H9 (cell line): ENCODE results near the gene AKR7A2. TPM values are rescaled to one million over a fixed set of nuclear protein-coding genes. Genes with fewer than 3 reads are reported as not detected.
"Not testable (repeated sequence)": the region's sequence is repeated elsewhere in the genome, so short reads cannot be mapped to it uniquely, and the experiment has no call there.

Experiments
- DNase-seq: peaks from one replicate; pipeline ENCODE4 v3.0.0-alpha.2; 2017
- H2AFZ ChIP-seq: one replicate; pipeline ENCODE4 v1.6.1; 2013; ENCODE audit warnings: mild to moderate bottlenecking, low read length, control low read depth, moderate library complexity
- H2AK5ac ChIP-seq: 2 replicates; pipeline ENCODE4 v1.6.1; 2013; ENCODE audit warnings: low read length, control low read depth, mixed read lengths; ENCODE audit not compliant: insufficient read length
- H2BK120ac ChIP-seq: one replicate; pipeline ENCODE4 v1.6.1; 2013; ENCODE audit warnings: low read depth, mild to moderate bottlenecking, low read length, control low read depth, inconsistent platforms; ENCODE audit not compliant: poor library complexity, severe bottlenecking
- H2BK12ac ChIP-seq: 2 replicates; pipeline ENCODE4 v1.6.1; 2013; ENCODE audit warnings: low read length, control low read depth, mixed read lengths, low read depth; ENCODE audit not compliant: insufficient read length
- H2BK15ac ChIP-seq: 2 replicates; pipeline ENCODE4 v1.6.1; 2013; ENCODE audit warnings: low read depth, low read length, control low read depth
- H2BK20ac ChIP-seq: one replicate; pipeline ENCODE4 v1.6.1; 2013; ENCODE audit warnings: low read depth, mild to moderate bottlenecking, low read length, control low read depth, inconsistent platforms; ENCODE audit not compliant: poor library complexity, severe bottlenecking
- H2BK5ac ChIP-seq: 2 replicates; pipeline ENCODE4 v1.6.1; 2013; ENCODE audit warnings: low read length, control low read depth, mixed read lengths; ENCODE audit not compliant: insufficient read length
- H3K14ac ChIP-seq: 2 replicates; pipeline ENCODE4 v1.6.1; 2013; ENCODE audit warnings: low read length, control low read depth; ENCODE audit not compliant: insufficient read depth
- H3K18ac ChIP-seq: 2 replicates; pipeline ENCODE4 v1.6.1; 2013; ENCODE audit warnings: low read depth, mild to moderate bottlenecking, mixed read lengths, low read length, control low read depth; ENCODE audit not compliant: insufficient read length
- H3K23ac ChIP-seq: 2 replicates; pipeline ENCODE4 v1.6.1; 2013; ENCODE audit warnings: low read length, control low read depth, mixed read lengths, low read depth; ENCODE audit not compliant: insufficient read length
- H3K23me2 ChIP-seq: 2 replicates; pipeline ENCODE4 v1.6.1; 2013; ENCODE audit warnings: low read depth, mild to moderate bottlenecking, mixed read lengths, low read length, control low read depth; ENCODE audit not compliant: insufficient read length, poor library complexity, severe bottlenecking
- H3K27ac ChIP-seq: 2 replicates; pipeline ENCODE4 v1.5.1; 2013; ENCODE audit warnings: low read length, control low read depth, mixed read lengths, low read depth; ENCODE audit not compliant: insufficient read length
- H3K27me3 ChIP-seq: 2 replicates; pipeline ENCODE4 v1.6.1; 2013; ENCODE audit warnings: low read length, control low read depth, inconsistent platforms; ENCODE audit not compliant: insufficient read depth
- H3K4ac ChIP-seq: 2 replicates; pipeline ENCODE4 v1.6.1; 2013; ENCODE audit warnings: low read depth, mild to moderate bottlenecking, control low read depth, inconsistent platforms, low read length, moderate library complexity
- H3K4me1 ChIP-seq: 2 replicates; pipeline ENCODE4 v1.6.1; 2013; ENCODE audit warnings: low read length, control low read depth, inconsistent platforms; ENCODE audit not compliant: insufficient read depth
- H3K4me2 ChIP-seq: 2 replicates; pipeline ENCODE4 v1.6.1; 2013; ENCODE audit warnings: low read length, control low read depth, mixed read lengths; ENCODE audit not compliant: insufficient read length, insufficient read depth
- H3K56ac ChIP-seq: 2 replicates; pipeline ENCODE4 v1.6.1; 2013; ENCODE audit warnings: low read depth, mild to moderate bottlenecking, mixed read lengths, low read length, control low read depth; ENCODE audit not compliant: insufficient read length
- H3K79me1 ChIP-seq: 2 replicates; pipeline ENCODE4 v1.6.1; 2013; ENCODE audit warnings: low read depth, mild to moderate bottlenecking, moderate library complexity, low read length, control low read depth, inconsistent platforms; ENCODE audit not compliant: insufficient read depth, poor library complexity, severe bottlenecking
- H3K79me2 ChIP-seq: 2 replicates; pipeline ENCODE4 v1.6.1; 2013; ENCODE audit warnings: low read length, control low read depth, inconsistent platforms; ENCODE audit not compliant: insufficient read depth
- H3K9ac ChIP-seq: 2 replicates; pipeline ENCODE4 v1.6.1; 2013; ENCODE audit warnings: low read length, control low read depth, mixed read lengths; ENCODE audit not compliant: insufficient read length; ENCODE audit errors: extremely low read depth
- H3K9me3 ChIP-seq: one replicate; pipeline ENCODE4 v1.6.1; 2013; ENCODE audit warnings: low read depth, low read length, inconsistent platforms; ENCODE audit not compliant: control insufficient read depth
- H3T11ph ChIP-seq: one replicate; pipeline ENCODE4 v1.6.1; 2013; ENCODE audit warnings: mild to moderate bottlenecking, low read length, control low read depth, inconsistent platforms
- H4K20me1 ChIP-seq: one replicate; pipeline ENCODE4 v1.6.1; 2013; ENCODE audit not compliant: control insufficient read depth, insufficient read length, insufficient read depth
- H4K5ac ChIP-seq: 2 replicates; pipeline ENCODE4 v1.6.1; 2013; ENCODE audit warnings: low read depth, mild to moderate bottlenecking, mixed read lengths, low read length, control low read depth; ENCODE audit not compliant: insufficient read length
- H4K8ac ChIP-seq: replicated peaks from 2 replicates; pipeline ENCODE4 v1.6.1; 2013; ENCODE audit warnings: low read length, control low read depth, mixed read lengths, low read depth; ENCODE audit not compliant: insufficient read length
- H4K91ac ChIP-seq: 2 replicates; pipeline ENCODE4 v1.6.1; 2013; ENCODE audit warnings: low read depth, mild to moderate bottlenecking, moderate library complexity, mixed read lengths, low read length, control low read depth; ENCODE audit not compliant: insufficient read length
- H3K27ac Mint-ChIP-seq, 3 experiments: 2 replicates in 2 of 3; 3 replicates in 1 of 3; pipeline ENCODE4 v1.8.0; 2020 to 2021; ENCODE audit warnings: mixed read lengths in 3 of 3, mild to moderate bottlenecking in 1 of 3, moderate library complexity in 1 of 3
- H3K27me3 Mint-ChIP-seq: 2 replicates; pipeline ENCODE4 v1.8.0; 2021; ENCODE audit warnings: low read depth, mild to moderate bottlenecking, moderate library complexity, mixed read lengths
- H3K36me3 Mint-ChIP-seq, 3 experiments: 2 replicates in 2 of 3; 3 replicates in 1 of 3; pipeline ENCODE4 v1.8.0; 2020 to 2021; ENCODE audit warnings: low read depth in 3 of 3, mixed read lengths in 3 of 3; ENCODE audit not compliant: insufficient read depth in 1 of 3
- H3K4me1 Mint-ChIP-seq, 2 experiments: 2 replicates each; pipeline ENCODE4 v1.8.0; 2020; ENCODE audit warnings: mixed read lengths in 2 of 2
- H3K4me3 Mint-ChIP-seq, 2 experiments: 2 replicates in 1 of 2; 3 replicates in 1 of 2; pipeline ENCODE4 v1.8.0; 2020 to 2021; ENCODE audit warnings: mild to moderate bottlenecking in 2 of 2, mixed read lengths in 2 of 2, moderate library complexity in 1 of 2
- H3K9me3 Mint-ChIP-seq, 2 experiments: 2 replicates in 1 of 2; 3 replicates in 1 of 2; pipeline ENCODE4 v1.8.0; 2020; ENCODE audit warnings: mild to moderate bottlenecking in 2 of 2, mixed read lengths in 2 of 2, moderate library complexity in 1 of 2
- CTCF ChIP-seq: fragments of 200-600 bp; sonication (generic); conservative IDR thresholded peaks from 3 replicates; pipeline ENCODE4 v1.8.0; 2021; ENCODE audit warnings: antibody characterized with exemption, mild to moderate bottlenecking
- WGBS: extraction: QIAGEN DNeasy Blood & Tissue Kit; methylation state at CpG from one replicate; pipeline ENCODE4 v1.1.7; 2013; ENCODE audit warnings: missing lambda C conversion rate, low lambda C conversion rate, mixed read lengths; ENCODE audit not compliant: insufficient read length; ENCODE audit errors: extremely low coverage; 5-methylcytosine and 5-hydroxymethylcytosine counted together
- total RNA-seq: library from RNA; stranded (reverse); gene quantifications from 2 replicates; pipeline ENCODE4 v1.2.1, GENCODE V29; 2021

AKR7A2 gene
- total RNA-seq, 1 experiment from 2014 or later: 50.3 TPM

GRCh38 chr1:19269427-19270342 lies 42.3 kb downstream of the AKR7A2 start:
- H2BK15ac ChIP-seq, H3K4ac ChIP-seq, H3K36me3 Mint-ChIP-seq, H2BK20ac ChIP-seq, H3K27me3 ChIP-seq, H3K56ac ChIP-seq, H2AK5ac ChIP-seq, H3K4me1 ChIP-seq, H3K79me2 ChIP-seq, H3K23me2 ChIP-seq, H3K4me2 ChIP-seq, H3K79me1 ChIP-seq, H3K27ac ChIP-seq, H3K9me3 Mint-ChIP-seq, H3T11ph ChIP-seq, H3K27me3 Mint-ChIP-seq, H4K8ac ChIP-seq, H3K18ac ChIP-seq, H4K5ac ChIP-seq, H2BK120ac ChIP-seq, H3K23ac ChIP-seq, H2BK5ac ChIP-seq, H3K9ac ChIP-seq, H3K9me3 ChIP-seq, H3K4me3 Mint-ChIP-seq, H3K14ac ChIP-seq, H4K91ac ChIP-seq, H3K4me1 Mint-ChIP-seq, H4K20me1 ChIP-seq, H2AFZ ChIP-seq, H2BK12ac ChIP-seq: not testable (repeated sequence)
- peak; percentile 61 for TF ChIP-seq CTCF
- DNase-seq: peak; percentile 61
- no CpG with 5 or more reads among the region's 9 CpGs for WGBS
- peak overlapping the region in 2 of 3 experiments; percentile 57 to 62; a peak in 1 of 7 replicates for H3K27ac Mint-ChIP-seq
